HEK293 (cell line): Measurements from ENCODE around the gene TBCE.
A peak's percentile ranks its signal among the peaks of the same experiment; 100 is the strongest.

Experiments used
- CTCF ChIA-PET: fragments of 350-600 bp; formaldehyde crosslinking; extraction: SDS; loops from one replicate; lab custom pipeline; 2021; ENCODE audit warnings: antibody characterized with exemption; lab: Yijun Ruan, JAX
- POLR2A ChIA-PET: fragments of 300-600 bp; formaldehyde crosslinking; extraction: SDS; loops from one replicate; lab custom pipeline; 2020; ENCODE audit warnings: antibody characterized with exemption, inconsistent platforms; lab: Yijun Ruan, JAX
- H3K27ac ChIP-seq: fragments of 200-500 bp; sonication (Bioruptor generic); 2 replicates; pipeline ENCODE4 v1.5.1; 2014; ENCODE audit warnings: low read depth, low read length, control low read depth, inconsistent platforms; ENCODE audit errors: extremely low read depth
- H3K36me3 ChIP-seq, 2 experiments: fragments of 200-500 bp in 1 of 2; sonication (Bioruptor generic) in 1 of 2; 1 replicate in 1 of 2; 2 replicates in 1 of 2; pipeline ENCODE4 v1.5.1; 2014 to 2017; ENCODE audit warnings: inconsistent platforms in 2 of 2, low read length in 2 of 2; ENCODE audit not compliant: control insufficient read depth in 2 of 2, insufficient read depth in 1 of 2
- H3K4me1 ChIP-seq: fragments of 200-500 bp; sonication (Bioruptor generic); 2 replicates; pipeline ENCODE4 v1.5.1; 2014; ENCODE audit warnings: mild to moderate bottlenecking, low read length, inconsistent platforms; ENCODE audit not compliant: control insufficient read depth, insufficient read depth
- H3K4me3 ChIP-seq: 2 replicates; pipeline ENCODE4 v1.5.1; 2011; ENCODE audit warnings: low read depth, mild to moderate bottlenecking, control low read depth, low read length, moderate library complexity
- H3K9me3 ChIP-seq: fragments of 200-500 bp; sonication (Bioruptor generic); 2 replicates; pipeline ENCODE4 v1.5.1; 2014; ENCODE audit warnings: low read depth, low read length, inconsistent platforms; ENCODE audit not compliant: control insufficient read depth, insufficient read depth
- BCL6B ChIP-seq: fragments of 450-650 bp; formaldehyde crosslinking; IDR thresholded peaks from 2 replicates; pipeline ENCODE4 v1.5.1; 2017; ENCODE audit warnings: missing biosample characterization, missing genetic modification characterization
- IKZF3 ChIP-seq: fragments of 450-650 bp; IDR thresholded peaks from 2 replicates; pipeline ENCODE4 v1.5.0; 2018; ENCODE audit warnings: missing biosample characterization, mild to moderate bottlenecking, missing genetic modification characterization, moderate library complexity
- MYNN ChIP-seq: fragments of 450-650 bp; formaldehyde crosslinking; IDR thresholded peaks from 2 replicates; pipeline ENCODE4 v1.5.1; 2016; ENCODE audit warnings: missing biosample characterization, missing genetic modification characterization, borderline replicate concordance
- OSR2 ChIP-seq: fragments of 450-650 bp; formaldehyde crosslinking; IDR thresholded peaks from 2 replicates; pipeline ENCODE4 v1.5.1; 2016; ENCODE audit warnings: missing biosample characterization, missing genetic modification characterization
- PRDM10 ChIP-seq: fragments of 450-650 bp; formaldehyde crosslinking; IDR thresholded peaks from 2 replicates; pipeline ENCODE4 v1.5.1; 2016; ENCODE audit warnings: missing biosample characterization, missing genetic modification characterization
- PRDM6 ChIP-seq: fragments of 450-650 bp; formaldehyde crosslinking; IDR thresholded peaks from 2 replicates; pipeline ENCODE4 v1.5.1; 2017; ENCODE audit warnings: missing biosample characterization, missing genetic modification characterization
- SP7 ChIP-seq: fragments of 450-650 bp; formaldehyde crosslinking; IDR thresholded peaks from 2 replicates; pipeline ENCODE4 v1.5.1; 2016; ENCODE audit warnings: missing biosample characterization, missing genetic modification characterization
- TSHZ1 ChIP-seq: fragments of 450-650 bp; formaldehyde crosslinking; IDR thresholded peaks from 2 replicates; pipeline ENCODE4 v1.5.1; 2016; ENCODE audit warnings: missing biosample characterization, missing genetic modification characterization, borderline replicate concordance
- ZEB2 ChIP-seq: fragments of 450-650 bp; formaldehyde crosslinking; IDR thresholded peaks from 2 replicates; pipeline ENCODE4 v1.5.1; 2016; ENCODE audit warnings: missing biosample characterization, missing genetic modification characterization
- ZNF121 ChIP-seq: fragments of 450-650 bp; formaldehyde crosslinking; IDR thresholded peaks from 2 replicates; pipeline ENCODE4 v1.5.1; 2016; ENCODE audit warnings: missing biosample characterization, missing genetic modification characterization
- ZNF184 ChIP-seq: fragments of 450-650 bp; IDR thresholded peaks from 2 replicates; pipeline ENCODE4 v1.5.1; 2018; ENCODE audit warnings: missing biosample characterization, mild to moderate bottlenecking, missing genetic modification characterization
- ZNF362 ChIP-seq: fragments of 450-650 bp; formaldehyde crosslinking; IDR thresholded peaks from 2 replicates; pipeline ENCODE4 v1.5.1; 2016; ENCODE audit warnings: missing biosample characterization, missing genetic modification characterization
- ZNF366 ChIP-seq: fragments of 450-650 bp; formaldehyde crosslinking; conservative IDR thresholded peaks from 2 replicates; pipeline ENCODE4 v1.5.1; 2016; ENCODE audit warnings: missing biosample characterization, missing genetic modification characterization
- ZNF623 ChIP-seq: fragments of 450-650 bp; formaldehyde crosslinking; IDR thresholded peaks from 2 replicates; pipeline ENCODE4 v1.5.1; 2016; ENCODE audit warnings: missing biosample characterization, missing genetic modification characterization
- ZNF639 ChIP-seq: fragments of 450-650 bp; formaldehyde crosslinking; IDR thresholded peaks from 2 replicates; pipeline ENCODE4 v1.5.1; 2016; ENCODE audit warnings: missing biosample characterization, missing genetic modification characterization
- ZNF768 ChIP-seq: fragments of 450-650 bp; formaldehyde crosslinking; IDR thresholded peaks from 2 replicates; pipeline ENCODE4 v1.5.1; 2018; ENCODE audit warnings: missing biosample characterization, mild to moderate bottlenecking, missing genetic modification characterization

The TBCE gene

GRCh38 chr1:235401251-235401650, 34.0 kb downstream of the TBCE start:
- no peak overlapping the region for H3K27ac ChIP-seq

GRCh38 chr1:235402457-235403200, 35.4 kb downstream of the TBCE start:
- H3K4me1 ChIP-seq: peaks cover 15% of the 10 kb centered on the region
- ChIA-PET POLR2A (no interaction called here), CTCF (interaction anchor here (0.6 to 1.1 kb wide), 4 partner anchors 13 to 1050 kb away, joined by 3 to 4 read pairs (median 4); no protein-coding TSS in a partner anchor)
- H3K9me3 ChIP-seq: no peaks in the 10 kb centered on the region
- H3K4me3 ChIP-seq: no peak overlapping the region
- H3K36me3 ChIP-seq: peaks cover 0 to 3% of the 10 kb centered on the region in 2 experiments; a peak in 2 of 3 replicates
- H3K27ac ChIP-seq: no peak overlapping the region
- TF ChIP-seq OSR2 (peak; percentile 79), TSHZ1 (tag by site-specific recombination) (peak; percentile 37; the same call in 1 of the 2 replicates), MYNN (tag by site-specific recombination) (no peak), ZNF639 (tag by site-specific recombination) (0 out of 2 replicates have a peak, but pooled peaks have one; percentile 30), ZNF366 (tag by site-specific recombination) (peak; percentile 64), ZNF184 (tag by site-specific recombination) (peak; percentile 75; the same call in 1 of the 2 replicates), ZEB2 (tag by site-specific recombination) (peak; percentile 53; the same call in 1 of the 2 replicates), ZNF768 (tag by site-specific recombination) (no peak), SP7 (tag by site-specific recombination) (peak; percentile 46; the same call in 1 of the 2 replicates), ZNF362 (tag by site-specific recombination) (peak; percentile 63; the same call in 1 of the 2 replicates), ZNF121 (no peak), BCL6B (tag by site-specific recombination) (peak; percentile 18; the same call in 1 of the 2 replicates), PRDM6 (peak; percentile 48)

More at GRCh38 chr1:235401251-235401650, 34.0 kb downstream of the TBCE start:
- peak; percentile 55; the same call in 1 of the 2 replicates for TF ChIP-seq PRDM10 (tag by site-specific recombination)
- 0 out of 2 replicates have a peak, but pooled peaks have one; percentile 11 for TF ChIP-seq IKZF3 (tag by site-specific recombination)
- no peak for TF ChIP-seq ZNF623
- TF ChIP-seq, all 188 proteins: peak for 2
- no peak overlapping the region for H3K4me3 ChIP-seq
- H3K36me3 ChIP-seq: peaks cover 0 to 3% of the 10 kb centered on the region in 2 experiments; a peak in 2 of 3 replicates
- ChIA-PET CTCF (no interaction called here), POLR2A (no interaction called here)
- peaks cover 9% of the 10 kb centered on the region for H3K4me1 ChIP-seq
- no peaks in the 10 kb centered on the region for H3K9me3 ChIP-seq
